Middle frontal gyrus (tissue), 1 donor: ENCODE results near the gene GTPBP6.
"Not testable (repeated sequence)": the region's sequence is repeated elsewhere in the genome, so short reads cannot be mapped to it uniquely, and the experiment has no call there.

Experiments used
- DNase-seq: peaks from one replicate; pipeline ENCODE4 v3.0.0-alpha.2; 2015; ENCODE audit warnings: low spot score; ENCODE audit errors: extremely low spot score

GTPBP6 gene

GRCh38 chrX:264634-265455, 53.8 kb downstream of the GTPBP6 start:
- no peak for DNase-seq

GRCh38 chrX:264006-264405, 54.6 kb downstream of the GTPBP6 start:
- not testable (repeated sequence) for DNase-seq

- DNase-seq = no peak
Observed at GRCh38 chrX:262381-262909, 56.2 kb downstream of the GTPBP6 start.

- no peak for DNase-seq
Observed at GRCh38 chrX:261919-262352, 56.7 kb downstream of the GTPBP6 start.

GRCh38 chrX:261167-261918, 57.3 kb downstream of the GTPBP6 start:
- DNase-seq = no peak

- no peak for DNase-seq
Observed at GRCh38 chrX:259692-260355, 58.8 kb downstream of the GTPBP6 start.

- DNase-seq = no peak
Observed at GRCh38 chrX:258291-259040, 60.1 kb downstream of the GTPBP6 start.

GRCh38 chrX:257681-258289, 60.8 kb downstream of the GTPBP6 start:
- DNase-seq = no peak

- DNase-seq = not testable (repeated sequence)
Observed at GRCh38 chrX:257054-257453, 61.5 kb downstream of the GTPBP6 start.

- DNase-seq = no peak
Observed at GRCh38 chrX:255923-256331, 62.7 kb downstream of the GTPBP6 start.
